ENCODE measurements around the gene PLTP. TPM values are rescaled to one million over a fixed set of nuclear protein-coding genes. Genes with fewer than 3 reads are reported as not detected.

PLTP gene
- total and polyA plus RNA-seq, 2 of the 13 experiments (the other 11 are each of a cell fraction or from before 2014, with no cell fraction given) = 16.9 to 28.6 TPM

DNA sequence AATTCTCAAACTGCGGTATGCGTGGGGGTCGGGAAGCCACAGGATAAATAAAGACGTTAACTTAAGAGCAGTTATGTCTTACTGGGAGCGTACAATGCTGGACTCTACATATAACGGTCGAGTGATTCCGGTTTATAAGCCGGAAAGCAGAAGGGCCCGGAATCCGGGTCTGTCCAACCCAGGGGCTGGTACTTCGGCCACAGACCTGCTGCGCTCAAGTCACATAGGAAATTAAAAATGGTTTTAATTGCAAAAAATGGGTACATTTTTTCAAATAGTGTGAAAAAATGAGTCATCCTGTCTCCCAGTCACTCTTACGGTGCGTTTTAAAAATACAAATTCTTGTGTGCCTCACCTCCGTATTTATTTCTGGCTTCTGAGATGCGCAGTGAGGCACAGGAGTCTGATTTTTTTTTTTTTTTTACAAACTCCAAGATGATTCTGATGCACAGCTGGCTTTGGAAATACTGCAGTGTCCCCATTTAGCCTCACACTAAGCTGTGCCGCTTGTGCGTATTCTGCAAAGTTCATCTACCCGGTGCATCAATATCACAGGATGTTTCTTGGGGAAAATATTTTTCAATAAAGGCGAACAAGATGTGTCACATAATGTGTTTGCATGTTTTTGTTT, 23.6 kb upstream of the PLTP start (continued):
- no peak for TF ChIP-seq ZSCAN22 (CRISPR knock-in tag; IDR thresholded peaks at IDR 0.05)
- TF ChIP-seq ZNF343 (CRISPR knock-in tag; IDR thresholded peaks at IDR 0.05) = no peak
- TF ChIP-seq CCAR2 (optimal IDR thresholded peaks at IDR 0.05; ENCODE audit: low read depth, low read length) = no peak
- TF ChIP-seq PCBP2 (optimal IDR thresholded peaks at IDR 0.05; ENCODE audit: low read depth, low read length, poor library complexity, severe bottlenecking) = no peak
- TF ChIP-seq ZBTB7B (CRISPR knock-in tag; IDR thresholded peaks at IDR 0.05) = peak; percentile 24; the same call in 1 of the 2 replicates
- TF ChIP-seq KDM5A (IDR thresholded peaks at IDR 0.05; ENCODE audit: borderline replicate concordance, low read length) = peak; percentile 86
- TF ChIP-seq ZNF136 (CRISPR knock-in tag; IDR thresholded peaks at IDR 0.05; ENCODE audit: low read depth) = no peak; the same call in 1 of the 2 replicates
- TF ChIP-seq YEATS2 (CRISPR knock-in tag; IDR thresholded peaks at IDR 0.05; ENCODE audit: borderline replicate concordance) = no peak
- no peak for TF ChIP-seq TRIM24 (CRISPR knock-in tag; IDR thresholded peaks at IDR 0.05)
- TF ChIP-seq, protein P1, sequence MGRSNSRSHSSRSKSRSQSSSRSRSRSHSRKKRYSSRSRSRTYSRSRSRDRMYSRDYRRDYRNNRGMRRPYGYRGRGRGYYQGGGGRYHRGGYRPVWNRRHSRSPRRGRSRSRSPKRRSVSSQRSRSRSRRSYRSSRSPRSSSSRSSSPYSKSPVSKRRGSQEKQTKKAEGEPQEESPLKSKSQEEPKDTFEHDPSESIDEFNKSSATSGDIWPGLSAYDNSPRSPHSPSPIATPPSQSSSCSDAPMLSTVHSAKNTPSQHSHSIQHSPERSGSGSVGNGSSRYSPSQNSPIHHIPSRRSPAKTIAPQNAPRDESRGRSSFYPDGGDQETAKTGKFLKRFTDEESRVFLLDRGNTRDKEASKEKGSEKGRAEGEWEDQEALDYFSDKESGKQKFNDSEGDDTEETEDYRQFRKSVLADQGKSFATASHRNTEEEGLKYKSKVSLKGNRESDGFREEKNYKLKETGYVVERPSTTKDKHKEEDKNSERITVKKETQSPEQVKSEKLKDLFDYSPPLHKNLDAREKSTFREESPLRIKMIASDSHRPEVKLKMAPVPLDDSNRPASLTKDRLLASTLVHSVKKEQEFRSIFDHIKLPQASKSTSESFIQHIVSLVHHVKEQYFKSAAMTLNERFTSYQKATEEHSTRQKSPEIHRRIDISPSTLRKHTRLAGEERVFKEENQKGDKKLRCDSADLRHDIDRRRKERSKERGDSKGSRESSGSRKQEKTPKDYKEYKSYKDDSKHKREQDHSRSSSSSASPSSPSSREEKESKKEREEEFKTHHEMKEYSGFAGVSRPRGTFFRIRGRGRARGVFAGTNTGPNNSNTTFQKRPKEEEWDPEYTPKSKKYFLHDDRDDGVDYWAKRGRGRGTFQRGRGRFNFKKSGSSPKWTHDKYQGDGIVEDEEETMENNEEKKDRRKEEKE (IDR thresholded peaks at IDR 0.05) = no peak
- TF ChIP-seq, protein P2, sequence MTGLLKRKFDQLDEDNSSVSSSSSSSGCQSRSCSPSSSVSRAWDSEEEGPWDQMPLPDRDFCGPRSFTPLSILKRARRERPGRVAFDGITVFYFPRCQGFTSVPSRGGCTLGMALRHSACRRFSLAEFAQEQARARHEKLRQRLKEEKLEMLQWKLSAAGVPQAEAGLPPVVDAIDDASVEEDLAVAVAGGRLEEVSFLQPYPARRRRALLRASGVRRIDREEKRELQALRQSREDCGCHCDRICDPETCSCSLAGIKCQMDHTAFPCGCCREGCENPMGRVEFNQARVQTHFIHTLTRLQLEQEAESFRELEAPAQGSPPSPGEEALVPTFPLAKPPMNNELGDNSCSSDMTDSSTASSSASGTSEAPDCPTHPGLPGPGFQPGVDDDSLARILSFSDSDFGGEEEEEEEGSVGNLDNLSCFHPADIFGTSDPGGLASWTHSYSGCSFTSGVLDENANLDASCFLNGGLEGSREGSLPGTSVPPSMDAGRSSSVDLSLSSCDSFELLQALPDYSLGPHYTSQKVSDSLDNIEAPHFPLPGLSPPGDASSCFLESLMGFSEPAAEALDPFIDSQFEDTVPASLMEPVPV (CRISPR knock-in tag; IDR thresholded peaks at IDR 0.05) = no peak
- TF ChIP-seq FLYWCH1 (CRISPR knock-in tag; IDR thresholded peaks at IDR 0.05) = no peak
- TF ChIP-seq ZNF232 (CRISPR knock-in tag; IDR thresholded peaks at IDR 0.05; ENCODE audit: borderline replicate concordance) = peak; percentile 32; the same call in 1 of the 2 replicates
- no peak for TF ChIP-seq ZNF143 (CRISPR knock-in tag; IDR thresholded peaks at IDR 0.05)
- TF ChIP-seq ZNF615 (CRISPR knock-in tag; IDR thresholded peaks at IDR 0.05; ENCODE audit: borderline replicate concordance) = no peak
- TF ChIP-seq MBD4 (IDR thresholded peaks at IDR 0.05; ENCODE audit: borderline replicate concordance, low read length) = no peak
- TF ChIP-seq ZFP37 (CRISPR knock-in tag; IDR thresholded peaks at IDR 0.05; ENCODE audit: borderline replicate concordance) = 0 out of 2 replicates have a peak, but pooled peaks have one; percentile 27
- TF ChIP-seq ZNF562 (CRISPR knock-in tag; IDR thresholded peaks at IDR 0.05; ENCODE audit: borderline replicate concordance) = no peak
- no peak for TF ChIP-seq FOXP1 (IDR thresholded peaks at IDR 0.05)
- 0 out of 2 replicates have a peak, but pooled peaks have one; percentile 50 for TF ChIP-seq FOXP1 (CRISPR knock-in tag; IDR thresholded peaks at IDR 0.05)
- TF ChIP-seq, protein P3, sequence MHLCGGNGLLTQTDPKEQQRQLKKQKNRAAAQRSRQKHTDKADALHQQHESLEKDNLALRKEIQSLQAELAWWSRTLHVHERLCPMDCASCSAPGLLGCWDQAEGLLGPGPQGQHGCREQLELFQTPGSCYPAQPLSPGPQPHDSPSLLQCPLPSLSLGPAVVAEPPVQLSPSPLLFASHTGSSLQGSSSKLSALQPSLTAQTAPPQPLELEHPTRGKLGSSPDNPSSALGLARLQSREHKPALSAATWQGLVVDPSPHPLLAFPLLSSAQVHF (CRISPR knock-in tag; IDR thresholded peaks at IDR 0.05) = no peak
- no peak for TF ChIP-seq MYC (CRISPR knock-in tag; IDR thresholded peaks at IDR 0.05; ENCODE audit: borderline replicate concordance)

All from HepG2 (cell line).